GM23248 (cell line): ENCODE measurements around the gene RAP2B.

ENCODE experiments used
- EZH2 ChIP-seq: fragments of 200-600 bp; sonication (generic); IDR thresholded peaks from 2 replicates; pipeline ENCODE4 v1.6.1; 2018; ENCODE audit warnings: antibody characterized with exemption, mild to moderate bottlenecking; ENCODE audit not compliant: insufficient read depth, poor library complexity, severe bottlenecking
- EZH2phosphoT487 ChIP-seq: fragments of 200-600 bp; sonication (generic); IDR thresholded peaks from 2 replicates; pipeline ENCODE4 v1.6.1; 2018; ENCODE audit warnings: antibody characterized with exemption, moderate library complexity, mild to moderate bottlenecking, low read depth; ENCODE audit not compliant: insufficient read depth

- no peak for TF ChIP-seq EZH2phosphoT487
- no peak for TF ChIP-seq EZH2
Measured at GRCh38 chr3:153145454-153145853, 16.6 kb upstream of the RAP2B start.
